Body of pancreas (tissue), 4 donors: Measurements from ENCODE around the gene SYT8.

Experiments
- CTCF ChIP-seq, 7 experiments: fragments of 450-650 bp in 4 of 7; fragments of 200-600 bp in 3 of 7; sonication (generic) in 3 of 7; IDR thresholded peaks; one replicate each; pipeline ENCODE4 v1.5.1; 2016 to 2019; ENCODE audit warnings: antibody characterized with exemption in 7 of 7
- POLR2A ChIP-seq, 3 donors: fragments of 450-650 bp; IDR thresholded peaks; one replicate each; pipeline ENCODE4 v1.6.1; 2016; ENCODE audit warnings: antibody characterized with exemption in 3 of 3, mild to moderate bottlenecking in 2 of 3

DNA sequence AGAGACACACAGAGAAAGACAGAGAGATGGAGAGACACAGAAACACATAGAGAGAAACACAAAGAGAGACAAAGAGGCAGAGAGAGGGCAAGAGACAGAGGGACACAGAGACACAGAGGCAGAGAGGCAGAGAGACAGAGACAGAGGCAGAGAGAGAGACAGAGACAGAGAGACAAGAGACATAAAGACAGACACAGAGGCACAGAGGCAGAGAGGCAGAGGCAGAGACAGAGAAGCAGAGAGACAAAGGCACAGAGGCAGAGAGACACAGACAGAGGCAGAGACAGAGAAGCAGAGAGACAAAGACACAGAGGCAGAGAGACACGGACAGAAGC lies 10.3 kb downstream of the SYT8 start:
- TF ChIP-seq POLR2A (IDR thresholded peaks at IDR 0.05) (no peak), CTCF (IDR thresholded peaks at IDR 0.05) (no peak)
